H1 (cell line): ENCODE measurements around the gene UBAP2. TPM values are rescaled to one million over a fixed set of nuclear protein-coding genes. Genes with fewer than 3 reads are reported as not detected.

ENCODE experiments used
- HDAC6 ChIP-seq: IDR thresholded peaks from one replicate; pipeline ENCODE4 v1.7.1; 2012; ENCODE audit warnings: low read depth, mild to moderate bottlenecking, inconsistent platforms, low read length, moderate library complexity
- RAD21 ChIP-seq, 2 experiments: IDR thresholded peaks in 1 of 2; conservative IDR thresholded peaks in 1 of 2; 2 replicates each; pipeline ENCODE4 v1.6.1; 2011; ENCODE audit warnings: low read depth in 2 of 2, low read length in 2 of 2, improper control_type of control experiment in 1 of 2, inconsistent platforms in 1 of 2, mild to moderate bottlenecking in 1 of 2, moderate library complexity in 1 of 2
- TAF7 ChIP-seq: optimal IDR thresholded peaks from 2 replicates; pipeline ENCODE3; 2011; ENCODE audit warnings: low read depth, mild to moderate bottlenecking, inconsistent platforms, low read length, moderate library complexity, borderline replicate concordance
- ZNF274 ChIP-seq: IDR thresholded peaks from 2 replicates; pipeline ENCODE4 v1.7.0; 2012; ENCODE audit warnings: low read length, borderline replicate concordance; ENCODE audit errors: extremely low read depth
- polyA plus RNA-seq, 7 experiments: library from polyadenylated mRNA; depleted of rRNA in 3 of 7; stranded (reverse) in 5 of 7; unstranded in 2 of 7; fragments of >200 nt in 5 of 7; fragments of 200-250 nt in 2 of 7; gene quantifications; 1 replicate in 5 of 7; 2 replicates in 1 of 7; 4 replicates in 1 of 7; pipeline versions ENCODE4 v1.2.1 to v1.2.3, GENCODE V29; 2011 to 2013; ENCODE audit warnings: missing spikeins in 2 of 7, mixed read lengths in 2 of 7
- total RNA-seq: library from RNA; stranded (reverse); fragmentation: NEBNext Ultra II Directional; extraction: Animal tissue kit (Norgen Biotek cat#: 25700); gene quantifications from 2 replicates; pipeline ENCODE4 v1.2.1, GENCODE V29; 2021

The UBAP2 gene
- total and polyA plus RNA-seq, 2 of the 8 experiments (the other 6 are each of a cell fraction or from before 2014, with no cell fraction given), result 75.0 to 81.4 TPM

DNA sequence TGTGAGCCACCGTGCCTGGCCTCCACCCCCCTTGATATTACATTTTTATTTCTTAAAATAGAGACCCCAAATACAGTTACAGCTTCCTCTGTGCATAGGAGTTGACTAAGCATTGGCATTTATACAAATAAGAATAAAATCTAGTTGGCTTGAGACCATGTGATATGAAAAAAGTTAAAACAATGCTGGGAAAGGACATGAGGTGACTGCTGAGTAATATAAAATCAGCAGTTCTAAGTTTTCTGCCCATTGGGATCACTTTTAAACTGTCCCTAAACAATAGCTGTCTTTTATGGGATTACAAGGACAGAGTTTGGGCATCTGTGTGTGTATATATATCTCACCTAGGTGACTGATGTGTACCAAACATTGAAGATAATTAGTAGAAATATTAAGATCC lies 135.1 kb downstream of the UBAP2 start (continued):
- TF ChIP-seq TAF7, result no peak
- no peak for TF ChIP-seq ZNF274
- no peak for TF ChIP-seq RAD21 (IDR thresholded peaks at IDR 0.05 in 1 of 2, conservative IDR thresholded peaks at IDR 0.05 in 1 of 2; ENCODE audit: low read depth in 2 of 2, low read length in 2 of 2)
- no peak for TF ChIP-seq HDAC6
